Measurements from ENCODE around the gene SLC35D2.

Gene SLC35D2

GRCh38 chr9:96418083-96418919 lies 34.8 kb upstream of the SLC35D2 start, which contains the start of gene ZNF367:
TSS of gene ZNF367 (minus strand) at chr9:96418370. CDS start at chr9:96418032, 338 bp downstream.
- H3K9ac ChIP-seq (ENCODE audit: low read length in 2 of 2) = peak within 1 kb of the TSS; percentile 79 to 93
- H3K27me3 ChIP-seq (ENCODE audit: control insufficient read depth in 1 of 2, insufficient read depth in 2 of 2, low read length in 2 of 2) = no peaks in the 10 kb centered on the region
- peaks cover 19% of the 10 kb centered on the region for H3K4me1 ChIP-seq (ENCODE audit: control insufficient read depth, insufficient read depth, low read length)
- H3K9me3 ChIP-seq (ENCODE audit: control insufficient read depth in 2 of 2, low read length in 2 of 2) = no peaks in the 10 kb centered on the region
- H3K27ac ChIP-seq (ENCODE audit: low read length) = peak within 1 kb of the TSS; percentile 95
- H3K4me3 ChIP-seq (ENCODE audit: low read length in 2 of 2) = peak within 1 kb of the TSS; percentile 89 to 92
- H3K36me3 ChIP-seq (ENCODE audit: control insufficient read depth in 2 of 2, insufficient read depth in 2 of 2, low read length in 2 of 2) = no peaks in the 10 kb centered on the region

GRCh38 chr9:96417661-96418082 lies 34.2 kb upstream of the SLC35D2 start:
- no peak overlapping the region for H3K9ac ChIP-seq (ENCODE audit: low read length in 2 of 2)
- H3K9me3 ChIP-seq (ENCODE audit: control insufficient read depth in 2 of 2, low read length in 2 of 2) = no peaks in the 10 kb centered on the region
- H3K36me3 ChIP-seq (ENCODE audit: control insufficient read depth in 2 of 2, insufficient read depth in 2 of 2, low read length in 2 of 2) = no peaks in the 10 kb centered on the region
- H3K4me1 ChIP-seq (ENCODE audit: control insufficient read depth, insufficient read depth, low read length) = peaks cover 19% of the 10 kb centered on the region
- peak overlapping the region; percentile 64 for H3K27ac ChIP-seq (ENCODE audit: low read length)
- H3K27me3 ChIP-seq (ENCODE audit: control insufficient read depth in 1 of 2, insufficient read depth in 2 of 2, low read length in 2 of 2) = no peaks in the 10 kb centered on the region
- H3K4me3 ChIP-seq (ENCODE audit: low read length in 2 of 2) = peak overlapping the region; percentile 62 to 92

GRCh38 chr9:96417051-96417586 lies 33.6 kb upstream of the SLC35D2 start:
- Histone ChIP-seq H3K27me3 (ENCODE audit: control insufficient read depth in 1 of 2, insufficient read depth in 2 of 2, low read length in 2 of 2) (no peaks in the 10 kb centered on the region), H3K4me1 (ENCODE audit: control insufficient read depth, insufficient read depth, low read length) (peaks cover 19% of the 10 kb centered on the region), H3K36me3 (ENCODE audit: control insufficient read depth in 2 of 2, insufficient read depth in 2 of 2, low read length in 2 of 2) (no peaks in the 10 kb centered on the region), H3K4me3 (ENCODE audit: low read length in 2 of 2) (peak overlapping the region; percentile 89 to 92), H3K27ac (ENCODE audit: low read length) (peak overlapping the region; percentile 85), H3K9ac (ENCODE audit: low read length in 2 of 2) (peak overlapping the region; percentile 74 to 93), H3K9me3 (ENCODE audit: control insufficient read depth in 2 of 2, low read length in 2 of 2) (no peaks in the 10 kb centered on the region)

- no peak overlapping the region for H3K27ac ChIP-seq (ENCODE audit: low read length)
- no peak overlapping the region for H3K9ac ChIP-seq (ENCODE audit: low read length in 2 of 2)
- no peaks in the 10 kb centered on the region for H3K36me3 ChIP-seq (ENCODE audit: control insufficient read depth in 2 of 2, insufficient read depth in 2 of 2, low read length in 2 of 2)
- peaks cover 10% of the 10 kb centered on the region for H3K4me1 ChIP-seq (ENCODE audit: control insufficient read depth, insufficient read depth, low read length)
- H3K27me3 ChIP-seq (ENCODE audit: control insufficient read depth in 1 of 2, insufficient read depth in 2 of 2, low read length in 2 of 2) = no peaks in the 10 kb centered on the region
- H3K4me3 ChIP-seq (ENCODE audit: low read length in 2 of 2) = no peak overlapping the region
- H3K9me3 ChIP-seq (ENCODE audit: control insufficient read depth in 2 of 2, low read length in 2 of 2) = no peaks in the 10 kb centered on the region
Measured at GRCh38 chr9:96413302-96414221, 30.1 kb upstream of the SLC35D2 start.

GRCh38 chr9:96412174-96412913 lies 28.8 kb upstream of the SLC35D2 start:
- no peak overlapping the region for H3K9ac ChIP-seq (ENCODE audit: low read length in 2 of 2)
- H3K27ac ChIP-seq (ENCODE audit: low read length) = no peak overlapping the region
- H3K9me3 ChIP-seq (ENCODE audit: control insufficient read depth in 2 of 2, low read length in 2 of 2) = no peaks in the 10 kb centered on the region

GRCh38 chr9:96411129-96411838 lies 27.8 kb upstream of the SLC35D2 start:
- no peaks in the 10 kb centered on the region for H3K36me3 ChIP-seq (ENCODE audit: control insufficient read depth in 2 of 2, insufficient read depth in 2 of 2, low read length in 2 of 2)
- no peaks in the 10 kb centered on the region for H3K9me3 ChIP-seq (ENCODE audit: control insufficient read depth in 2 of 2, low read length in 2 of 2)
- H3K4me1 ChIP-seq (ENCODE audit: control insufficient read depth, insufficient read depth, low read length) = no peaks in the 10 kb centered on the region
- no peak overlapping the region for H3K9ac ChIP-seq (ENCODE audit: low read length in 2 of 2)
- no peak overlapping the region for H3K27ac ChIP-seq (ENCODE audit: low read length)
- no peaks in the 10 kb centered on the region for H3K27me3 ChIP-seq (ENCODE audit: control insufficient read depth in 1 of 2, insufficient read depth in 2 of 2, low read length in 2 of 2)
- no peak overlapping the region for H3K4me3 ChIP-seq (ENCODE audit: low read length in 2 of 2)

More at GRCh38 chr9:96412174-96412913, 28.8 kb upstream of the SLC35D2 start:
- H3K36me3 ChIP-seq (ENCODE audit: control insufficient read depth in 2 of 2, insufficient read depth in 2 of 2, low read length in 2 of 2) = no peaks in the 10 kb centered on the region
- H3K27me3 ChIP-seq (ENCODE audit: control insufficient read depth in 1 of 2, insufficient read depth in 2 of 2, low read length in 2 of 2) = no peaks in the 10 kb centered on the region
- H3K4me1 ChIP-seq (ENCODE audit: control insufficient read depth, insufficient read depth, low read length) = peaks cover 7% of the 10 kb centered on the region
- H3K4me3 ChIP-seq (ENCODE audit: low read length in 2 of 2) = no peak overlapping the region

- no peak overlapping the region for H3K9ac ChIP-seq (ENCODE audit: low read length in 2 of 2)
- no peaks in the 10 kb centered on the region for H3K36me3 ChIP-seq (ENCODE audit: control insufficient read depth in 2 of 2, insufficient read depth in 2 of 2, low read length in 2 of 2)
- H3K27ac ChIP-seq (ENCODE audit: low read length) = no peak overlapping the region
Measured at GRCh38 chr9:96408409-96409280, 25.1 kb upstream of the SLC35D2 start.

GRCh38 chr9:96400132-96400910 lies 16.8 kb upstream of the SLC35D2 start:
- H3K4me1 ChIP-seq (ENCODE audit: control insufficient read depth, insufficient read depth, low read length) = no peaks in the 10 kb centered on the region
- H3K4me3 ChIP-seq (ENCODE audit: low read length in 2 of 2) = no peak overlapping the region
- H3K36me3 ChIP-seq (ENCODE audit: control insufficient read depth in 2 of 2, insufficient read depth in 2 of 2, low read length in 2 of 2) = no peaks in the 10 kb centered on the region
- no peaks in the 10 kb centered on the region for H3K27me3 ChIP-seq (ENCODE audit: control insufficient read depth in 1 of 2, insufficient read depth in 2 of 2, low read length in 2 of 2)
- H3K9ac ChIP-seq (ENCODE audit: low read length in 2 of 2) = no peak overlapping the region
- H3K27ac ChIP-seq (ENCODE audit: low read length) = no peak overlapping the region
- H3K9me3 ChIP-seq (ENCODE audit: control insufficient read depth in 2 of 2, low read length in 2 of 2) = no peaks in the 10 kb centered on the region

More at GRCh38 chr9:96408409-96409280, 25.1 kb upstream of the SLC35D2 start:
- H3K27me3 ChIP-seq (ENCODE audit: control insufficient read depth in 1 of 2, insufficient read depth in 2 of 2, low read length in 2 of 2) = no peaks in the 10 kb centered on the region
- no peaks in the 10 kb centered on the region for H3K4me1 ChIP-seq (ENCODE audit: control insufficient read depth, insufficient read depth, low read length)
- no peak overlapping the region for H3K4me3 ChIP-seq (ENCODE audit: low read length in 2 of 2)
- H3K9me3 ChIP-seq (ENCODE audit: control insufficient read depth in 2 of 2, low read length in 2 of 2) = no peaks in the 10 kb centered on the region

GRCh38 chr9:96399325-96399633 lies 15.8 kb upstream of the SLC35D2 start:
- Histone ChIP-seq H3K36me3 (ENCODE audit: control insufficient read depth in 2 of 2, insufficient read depth in 2 of 2, low read length in 2 of 2) (no peaks in the 10 kb centered on the region), H3K27ac (ENCODE audit: low read length) (no peak overlapping the region), H3K27me3 (ENCODE audit: control insufficient read depth in 1 of 2, insufficient read depth in 2 of 2, low read length in 2 of 2) (no peaks in the 10 kb centered on the region), H3K4me3 (ENCODE audit: low read length in 2 of 2) (no peak overlapping the region), H3K9me3 (ENCODE audit: control insufficient read depth in 2 of 2, low read length in 2 of 2) (no peaks in the 10 kb centered on the region), H3K9ac (ENCODE audit: low read length in 2 of 2) (no peak overlapping the region), H3K4me1 (ENCODE audit: control insufficient read depth, insufficient read depth, low read length) (no peaks in the 10 kb centered on the region)
